Chondrocyte (in vitro differentiated cells): ENCODE results near the gene MIEF2. TPM values are rescaled to one million over a fixed set of nuclear protein-coding genes. Genes with fewer than 3 reads are reported as not detected.
"Not testable (repeated sequence)": the region's sequence is repeated elsewhere in the genome, so short reads cannot be mapped to it uniquely, and the experiment has no call there.

Experiments used
- DNase-seq: peaks from one replicate; pipeline ENCODE4 v3.0.0; 2021; ENCODE audit warnings: mixed read lengths, low spot score
- H3K27ac Mint-ChIP-seq: one replicate; pipeline ENCODE4 v1.8.0; 2021; ENCODE audit warnings: mild to moderate bottlenecking, moderate library complexity, mixed read lengths; ENCODE audit not compliant: unreplicated experiment
- H3K27me3 Mint-ChIP-seq: 2 replicates; pipeline ENCODE4 v1.8.0; 2021; ENCODE audit warnings: low read depth, mixed read lengths
- H3K36me3 Mint-ChIP-seq: 2 replicates; pipeline ENCODE4 v1.8.0; 2021; ENCODE audit warnings: low read depth, mixed read lengths
- H3K4me1 Mint-ChIP-seq: 2 replicates; pipeline ENCODE4 v1.8.0; 2021; ENCODE audit warnings: low read depth, mild to moderate bottlenecking, mixed read lengths
- H3K4me3 Mint-ChIP-seq: one replicate; pipeline ENCODE4 v1.8.0; 2021; ENCODE audit warnings: mild to moderate bottlenecking, moderate library complexity, mixed read lengths; ENCODE audit not compliant: unreplicated experiment
- H3K9me3 Mint-ChIP-seq: 2 replicates; pipeline ENCODE4 v1.8.0; 2021; ENCODE audit warnings: low read depth, mixed read lengths
- total RNA-seq: library from RNA; stranded (reverse); gene quantifications from 3 replicates; pipeline ENCODE4 v1.2.1, GENCODE V29; 2021
- TF ChIP-seq, protein P1 (sequence below): fragments of 200-600 bp; sonication (generic); IDR thresholded peaks from 2 replicates; pipeline ENCODE4 v1.5.0; 2021; ENCODE audit warnings: antibody characterized with exemption, mild to moderate bottlenecking, moderate library complexity

The MIEF2 gene
- total RNA-seq, 1 donor from 2014 or later: 11.5 TPM

DNA sequence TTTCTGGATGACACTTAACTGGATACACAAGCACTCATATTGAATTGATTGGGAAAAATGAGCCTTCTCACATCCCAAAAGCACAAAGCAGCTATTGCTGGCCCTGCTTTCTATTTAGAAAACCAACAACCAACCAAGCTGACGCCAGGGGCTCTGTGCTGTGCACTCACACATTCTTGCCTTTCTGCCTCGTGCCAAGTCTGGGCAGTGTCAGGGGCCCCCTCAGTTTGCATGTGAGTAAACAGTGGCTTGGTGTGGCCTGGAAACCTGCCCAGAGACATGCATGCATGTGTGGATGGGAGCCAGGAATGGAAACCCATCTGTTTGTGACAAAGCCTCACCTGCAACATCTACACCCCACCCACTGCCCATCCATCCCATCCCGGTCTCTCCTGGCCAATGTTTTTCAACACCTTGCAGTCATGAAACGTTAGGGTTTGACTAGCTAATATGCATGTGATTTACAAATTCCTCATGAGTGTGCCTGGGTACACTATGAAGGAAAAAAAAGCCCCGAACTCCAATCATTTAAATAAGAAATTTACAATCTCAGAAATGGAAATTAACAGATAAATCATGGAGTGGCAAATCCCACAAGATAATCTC is 20.4 kb downstream of the MIEF2 start:
- Mint-ChIP-seq H3K27me3 (no peaks in the 10 kb centered on the region), H3K36me3 (peaks cover 38% of the 10 kb centered on the region), H3K4me1 (no peaks in the 10 kb centered on the region), H3K9me3 (no peaks in the 10 kb centered on the region), H3K27ac (no peak overlapping the region), H3K4me3 (no peak overlapping the region)
- DNase-seq: no peak
- TF ChIP-seq, protein P1, sequence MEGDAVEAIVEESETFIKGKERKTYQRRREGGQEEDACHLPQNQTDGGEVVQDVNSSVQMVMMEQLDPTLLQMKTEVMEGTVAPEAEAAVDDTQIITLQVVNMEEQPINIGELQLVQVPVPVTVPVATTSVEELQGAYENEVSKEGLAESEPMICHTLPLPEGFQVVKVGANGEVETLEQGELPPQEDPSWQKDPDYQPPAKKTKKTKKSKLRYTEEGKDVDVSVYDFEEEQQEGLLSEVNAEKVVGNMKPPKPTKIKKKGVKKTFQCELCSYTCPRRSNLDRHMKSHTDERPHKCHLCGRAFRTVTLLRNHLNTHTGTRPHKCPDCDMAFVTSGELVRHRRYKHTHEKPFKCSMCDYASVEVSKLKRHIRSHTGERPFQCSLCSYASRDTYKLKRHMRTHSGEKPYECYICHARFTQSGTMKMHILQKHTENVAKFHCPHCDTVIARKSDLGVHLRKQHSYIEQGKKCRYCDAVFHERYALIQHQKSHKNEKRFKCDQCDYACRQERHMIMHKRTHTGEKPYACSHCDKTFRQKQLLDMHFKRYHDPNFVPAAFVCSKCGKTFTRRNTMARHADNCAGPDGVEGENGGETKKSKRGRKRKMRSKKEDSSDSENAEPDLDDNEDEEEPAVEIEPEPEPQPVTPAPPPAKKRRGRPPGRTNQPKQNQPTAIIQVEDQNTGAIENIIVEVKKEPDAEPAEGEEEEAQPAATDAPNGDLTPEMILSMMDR: no peak

DNA sequence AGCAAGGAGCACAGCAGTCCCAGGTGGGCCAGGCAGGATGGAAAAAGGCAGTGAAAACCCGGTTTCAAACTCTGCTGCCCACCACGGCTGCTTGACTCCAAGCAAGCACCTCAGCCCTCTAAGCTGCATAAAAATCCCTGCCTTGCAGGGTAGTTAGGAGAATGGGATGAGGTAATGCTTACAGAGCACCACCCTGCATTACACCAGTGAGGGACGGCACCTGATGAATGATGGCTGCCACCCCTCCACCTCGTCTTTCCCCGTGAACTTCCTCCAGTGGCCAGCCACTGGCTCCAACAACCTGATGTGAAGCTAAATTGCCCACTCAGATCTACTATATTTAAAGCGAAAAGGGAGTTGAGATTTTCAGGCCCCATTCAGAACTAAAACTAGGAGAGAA is 21.3 kb downstream of the MIEF2 start:
- no peak for DNase-seq
- Mint-ChIP-seq H3K27me3 (no peaks in the 10 kb centered on the region), H3K9me3 (no peaks in the 10 kb centered on the region), H3K36me3 (peaks cover 40% of the 10 kb centered on the region), H3K4me3 (no peak overlapping the region), H3K4me1 (no peaks in the 10 kb centered on the region), H3K27ac (no peak overlapping the region)
- TF ChIP-seq, protein P1: no peak

DNA sequence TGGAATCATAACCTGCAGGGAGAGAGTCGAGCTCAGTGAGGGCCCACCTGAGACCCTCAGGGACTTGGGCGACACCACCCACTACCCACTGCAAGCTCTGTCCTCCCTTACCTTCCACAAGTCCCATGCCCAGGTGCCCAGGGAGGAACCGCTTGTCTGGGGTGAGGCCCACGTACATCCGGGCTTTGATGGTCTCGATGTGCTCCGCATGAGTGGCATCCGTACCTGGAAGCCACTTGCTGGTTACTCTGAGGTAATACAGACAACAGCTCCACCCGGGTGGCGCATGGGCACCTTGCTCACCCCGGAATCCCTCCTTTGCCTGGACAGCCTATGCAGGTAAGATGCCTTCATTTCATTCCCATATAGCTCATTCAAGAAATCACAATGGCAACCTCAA is 24.8 kb downstream of the MIEF2 start:
- H3K4me3 Mint-ChIP-seq: no peak overlapping the region
- peaks cover 53% of the 10 kb centered on the region for H3K36me3 Mint-ChIP-seq
- no peaks in the 10 kb centered on the region for H3K4me1 Mint-ChIP-seq
- no peaks in the 10 kb centered on the region for H3K9me3 Mint-ChIP-seq
- no peaks in the 10 kb centered on the region for H3K27me3 Mint-ChIP-seq
- DNase-seq: no peak
- H3K27ac Mint-ChIP-seq: no peak overlapping the region
- TF ChIP-seq, protein P1: no peak

DNA sequence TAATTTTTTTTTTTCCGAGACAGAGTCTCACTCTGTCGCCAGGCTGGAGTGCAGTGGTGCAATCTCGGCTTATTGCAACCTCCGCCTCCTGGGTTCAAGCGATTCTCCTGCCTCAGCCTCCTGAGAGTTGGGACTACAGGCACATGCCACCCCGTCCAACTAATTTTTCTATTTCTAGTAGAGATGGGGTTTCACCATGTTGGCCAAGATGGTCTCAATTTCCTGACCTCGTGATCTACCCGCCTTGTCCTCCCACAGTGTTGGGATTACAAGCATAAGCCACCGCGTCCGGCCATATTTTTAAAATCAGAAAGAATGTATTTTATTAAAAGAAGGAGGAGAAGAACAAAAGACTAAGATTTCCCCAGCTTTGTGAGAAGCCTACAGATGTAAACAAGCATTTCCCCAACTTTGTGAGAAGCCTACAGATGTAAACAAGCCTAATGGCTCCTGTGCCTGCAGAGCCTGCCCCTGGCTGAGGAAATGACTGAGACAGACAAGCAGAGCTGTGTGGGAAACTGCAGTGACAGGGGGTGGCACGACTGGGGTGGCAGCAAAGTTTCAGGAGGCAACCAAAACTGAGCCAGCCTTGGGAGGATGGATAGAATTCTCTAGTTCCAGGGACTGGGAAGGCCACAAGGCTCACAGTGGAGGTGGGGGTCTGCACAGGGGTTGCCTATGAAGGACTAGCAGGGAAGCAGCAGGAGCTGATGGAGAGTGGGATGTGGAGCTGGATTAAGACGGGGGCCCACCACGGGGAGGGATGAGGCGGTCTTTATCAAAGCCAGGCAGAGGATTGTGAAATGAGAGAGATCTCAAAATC is 31.5 kb downstream of the MIEF2 start:
- no peaks in the 10 kb centered on the region for H3K9me3 Mint-ChIP-seq
- no peak overlapping the region for H3K27ac Mint-ChIP-seq
- no peaks in the 10 kb centered on the region for H3K27me3 Mint-ChIP-seq
- TF ChIP-seq, protein P1: no peak
- DNase-seq: no peak
- H3K36me3 Mint-ChIP-seq: peaks cover 41% of the 10 kb centered on the region
- no peak overlapping the region for H3K4me3 Mint-ChIP-seq
- H3K4me1 Mint-ChIP-seq: no peaks in the 10 kb centered on the region

DNA sequence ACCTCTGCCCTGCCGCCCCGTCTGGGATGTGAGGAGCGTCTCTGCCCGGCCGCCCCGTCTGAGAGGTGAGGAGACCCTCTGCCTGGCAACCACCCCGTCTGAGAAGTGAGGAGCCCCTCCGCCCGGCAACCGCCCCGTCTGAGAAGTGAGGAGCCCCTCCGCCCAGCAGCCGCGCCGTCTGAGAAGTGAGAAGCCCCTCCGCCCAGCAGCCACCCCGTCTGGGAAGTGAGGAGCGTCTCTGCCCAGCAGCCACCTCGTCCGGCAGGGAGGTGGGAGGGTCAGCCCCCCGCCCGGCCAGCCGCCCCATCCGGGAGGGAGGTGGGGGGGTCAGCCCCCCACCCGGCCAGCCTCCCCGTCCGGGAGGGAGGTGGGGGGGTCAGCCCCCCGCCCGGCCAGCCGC is 37.6 kb downstream of the MIEF2 start:
- not testable (repeated sequence) for H3K9me3 Mint-ChIP-seq, H3K27ac Mint-ChIP-seq, DNase-seq, H3K27me3 Mint-ChIP-seq, H3K4me3 Mint-ChIP-seq, H3K4me1 Mint-ChIP-seq
- peaks cover 30% of the 10 kb centered on the region for H3K36me3 Mint-ChIP-seq
